ENCODE results near the gene HSPA12B. TPM values are rescaled to one million over a fixed set of nuclear protein-coding genes. Genes with fewer than 3 reads are reported as not detected.

The HSPA12B gene
- total and polyA plus RNA-seq, 2 of the 13 experiments (the other 11 are each of a cell fraction or from before 2014, with no cell fraction given): 0.01 TPM; not detected in 1

- no peak for TF ChIP-seq E2F2 (CRISPR knock-in tag; IDR thresholded peaks at IDR 0.05; ENCODE audit: borderline replicate concordance)
- TF ChIP-seq RAD21 (CRISPR knock-in tag; IDR thresholded peaks at IDR 0.05): peak; percentile 86
- no peak for TF ChIP-seq ZNF496 (CRISPR knock-in tag; IDR thresholded peaks at IDR 0.05; ENCODE audit: insufficient replicate concordance)
- TF ChIP-seq HMGA1 (CRISPR knock-in tag; conservative IDR thresholded peaks at IDR 0.05): no peak
- TF ChIP-seq MED13 (CRISPR knock-in tag; IDR thresholded peaks at IDR 0.05): no peak
- TF ChIP-seq KLF9 (CRISPR knock-in tag; IDR thresholded peaks at IDR 0.05; ENCODE audit: low read depth): no peak
- no peak; the same call in 1 of the 2 replicates for TF ChIP-seq ZFP90 (CRISPR knock-in tag; IDR thresholded peaks at IDR 0.05; ENCODE audit: borderline replicate concordance)
- no peak for TF ChIP-seq FUBP1 (CRISPR knock-in tag; IDR thresholded peaks at IDR 0.05; ENCODE audit: borderline replicate concordance)
- no peak for TF ChIP-seq ZBTB34 (CRISPR knock-in tag; IDR thresholded peaks at IDR 0.05)
- no peak for TF ChIP-seq ZNF879 (CRISPR knock-in tag; IDR thresholded peaks at IDR 0.05)
- TF ChIP-seq ZNF747 (CRISPR knock-in tag; IDR thresholded peaks at IDR 0.05; ENCODE audit: borderline replicate concordance): no peak
- no peak for TF ChIP-seq ZNF337 (CRISPR knock-in tag; IDR thresholded peaks at IDR 0.05; ENCODE audit: borderline replicate concordance, low read depth)
- no peak for TF ChIP-seq ZNF788 (CRISPR knock-in tag; IDR thresholded peaks at IDR 0.05; ENCODE audit: borderline replicate concordance)
- no peak for TF ChIP-seq SOX5 (CRISPR knock-in tag; IDR thresholded peaks at IDR 0.05; ENCODE audit: borderline replicate concordance)
- TF ChIP-seq ZNF772 (CRISPR knock-in tag; IDR thresholded peaks at IDR 0.05): no peak
- no peak for TF ChIP-seq ATF3 (CRISPR knock-in tag; IDR thresholded peaks at IDR 0.05)
- TF ChIP-seq THAP9 (CRISPR knock-in tag; IDR thresholded peaks at IDR 0.05; ENCODE audit: borderline replicate concordance): no peak
- TF ChIP-seq ZNF782 (CRISPR knock-in tag; IDR thresholded peaks at IDR 0.05; ENCODE audit: borderline replicate concordance): no peak
- no peak for TF ChIP-seq NR2F1 (CRISPR knock-in tag; IDR thresholded peaks at IDR 0.05)
- TF ChIP-seq THAP11 (CRISPR knock-in tag; IDR thresholded peaks at IDR 0.05): peak; percentile 71
These were observed 16.2 kb upstream of the HSPA12B start (continued) for GRCh38 chr20:3716195-3716834.

Measured in HepG2 (cell line).